K562 (cell line): Measurements from ENCODE around the gene MALAT1. TPM values are rescaled to one million over a fixed set of nuclear protein-coding genes. Genes with fewer than 3 reads are reported as not detected.

Experiments used
- CEBPZ ChIP-seq: fragments of 150-350 bp; IDR thresholded peaks from 2 replicates; pipeline ENCODE4 v1.6.1; 2014; ENCODE audit warnings: low read depth, mild to moderate bottlenecking, low read length, borderline replicate concordance
- CTBP1 ChIP-seq: fragments of 450-650 bp; IDR thresholded peaks from 2 replicates; pipeline ENCODE4 v1.6.1; 2016; ENCODE audit warnings: borderline replicate concordance
- VEZF1 ChIP-seq: fragments of 200-800 bp; sonication (Bioruptor generic); IDR thresholded peaks from 2 replicates; pipeline ENCODE4 v1.6.1; 2017; ENCODE audit warnings: missing genetic modification characterization, missing compliant biosample characterization
- WHSC1 ChIP-seq: IDR thresholded peaks from one replicate; pipeline ENCODE4 v1.6.1; 2012; ENCODE audit warnings: low read length, control low read depth, inconsistent platforms
- YY1 ChIP-seq, 3 experiments: IDR thresholded peaks; 2 replicates each; pipeline ENCODE4 v1.6.1; 2011; ENCODE audit warnings: low read length in 2 of 3, mild to moderate bottlenecking in 2 of 3, moderate library complexity in 2 of 3, borderline replicate concordance in 1 of 3, control low read depth in 1 of 3, low read depth in 1 of 3; ENCODE audit not compliant: insufficient read depth in 3 of 3, insufficient replicate concordance in 2 of 3, control insufficient read depth in 1 of 3, insufficient read length in 1 of 3; ENCODE audit errors: extremely low read depth in 1 of 3
- ZBTB40 ChIP-seq, 2 experiments: fragments of 450-650 bp in 1 of 2; sonication (generic) in 1 of 2; formaldehyde crosslinking in 1 of 2; IDR thresholded peaks; 2 replicates each; pipeline versions ENCODE4 v1.7.1 to v1.9.0; 2016 to 2022; ENCODE audit warnings: inconsistent platforms in 1 of 2, mild to moderate bottlenecking in 1 of 2, missing genetic modification reagents in 1 of 2
- ZBTB7A ChIP-seq: IDR thresholded peaks from 2 replicates; pipeline ENCODE4 v1.6.1; 2011; ENCODE audit warnings: low read depth, mild to moderate bottlenecking, low read length, moderate library complexity, borderline replicate concordance; ENCODE audit not compliant: control insufficient read depth
- ZNF263 ChIP-seq: sonication (generic); formaldehyde crosslinking; IDR thresholded peaks from 2 replicates; pipeline ENCODE4 v1.8.0; 2022; ENCODE audit warnings: mild to moderate bottlenecking, missing genetic modification reagents, borderline replicate concordance
- polyA plus RNA-seq, 8 experiments: library from polyadenylated mRNA; depleted of rRNA in 4 of 8; stranded (reverse) in 5 of 8; unstranded in 3 of 8; fragments of >200 nt; fragmentation: Nextera tagmentation in 2 of 8; fragmentation: Illumina TruSeq in 1 of 8; extraction: Ambion mirVana in 2 of 8; extraction: Trizol in 1 of 8; gene quantifications; 2 replicates each; pipeline versions ENCODE4 v1.2.1 to v1.2.3, GENCODE V29; 2011 to 2014; ENCODE audit warnings: inconsistent platforms in 1 of 8, missing spikeins in 1 of 8
- total RNA-seq, 7 experiments: library from RNA; depleted of rRNA in 6 of 7; stranded (reverse); fragments of >200 nt in 6 of 7; fragmentation: Illumina TruSeq in 2 of 7; extraction: Trizol in 2 of 7; gene quantifications; 2 replicates each; pipeline versions ENCODE4 v1.2.1 to v1.2.3, GENCODE V29; 2011 to 2021; ENCODE audit warnings: low replicate concordance in 1 of 7

Gene MALAT1
- total and polyA plus RNA-seq, 9 of the 15 experiments (the other 6 are each of a cell fraction or from before 2014, with no cell fraction given): 363 to 8,715 (median 2,351) TPM

- TF ChIP-seq ZBTB7A: 0 out of 2 replicates have a peak, but pooled peaks have one; percentile 41
- 0 out of 2 replicates have a peak, but pooled peaks have one; percentile 17 for TF ChIP-seq CTBP1
- TF ChIP-seq CEBPZ: no peak
- no peak for TF ChIP-seq WHSC1
- 0 out of 2 replicates have a peak, but pooled peaks have one; percentile 3 for TF ChIP-seq ZBTB40 (IDR thresholded peaks at IDR 0.05)
- no peak for TF ChIP-seq ZBTB40 (CRISPR knock-in tag; IDR thresholded peaks at IDR 0.05)
- peak; percentile 24; the same call in 1 of the 2 replicates for TF ChIP-seq ZNF263
- TF ChIP-seq YY1 (IDR thresholded peaks at IDR 0.05; ENCODE audit: borderline replicate concordance in 1 of 3, control insufficient read depth in 1 of 3, extremely low read depth in 1 of 3, insufficient read depth in 3 of 3, insufficient read length in 1 of 3, insufficient replicate concordance in 2 of 3, low read depth in 1 of 3, low read length in 2 of 3): peak in 1 of 3 experiments; percentile 7
- peak; percentile 38; the same call in 1 of the 2 replicates for TF ChIP-seq VEZF1 (CRISPR knock-in tag)
These were observed 54.6 kb downstream of the MALAT1 start (continued) for GRCh38 chr11:65553301-65554001.
